ENCODE measurements around the gene LPA. TPM values are rescaled to one million over a fixed set of nuclear protein-coding genes. Genes with fewer than 3 reads are reported as not detected.

The LPA gene
- total and polyA plus RNA-seq, 9 donors = 0.01 to 1.4 (median 0.43) TPM

DNA sequence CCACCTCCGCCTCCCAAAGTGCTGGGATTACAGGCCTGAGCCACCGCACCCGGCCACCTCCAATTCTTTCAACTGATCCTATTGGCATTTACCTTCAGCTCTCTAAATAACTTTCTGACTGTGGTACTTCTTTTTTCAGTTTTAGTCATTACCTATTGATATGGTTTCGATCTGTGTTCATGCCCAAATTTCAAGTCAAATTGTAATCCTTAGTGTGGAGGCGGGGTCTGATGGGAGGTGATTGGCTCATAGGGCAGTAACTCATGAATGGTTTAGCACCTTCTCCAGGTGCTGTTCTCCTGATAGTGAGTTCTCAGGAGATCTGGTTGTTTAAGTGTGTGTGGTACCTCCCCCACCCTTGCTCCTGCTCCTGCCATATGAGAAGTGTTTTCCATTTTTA, 140.9 kb downstream of the LPA start:
- H3K27ac ChIP-seq = no peak overlapping the region
- no peaks in the 10 kb centered on the region for H3K9me3 ChIP-seq
- H3K36me3 ChIP-seq = no peaks in the 10 kb centered on the region
- intact Hi-C loops (cut with DNase I) = no loop called here
- no peaks in the 10 kb centered on the region for H3K4me1 ChIP-seq (ENCODE audit: insufficient read depth)
- no peaks in the 10 kb centered on the region for H3K27me3 ChIP-seq
- no peak overlapping the region for H3K4me3 ChIP-seq
- 94 to 96% (median 94%) methylated on average over 5 of the region's 5 CpGs for WGBS, 3 donors
- DNase-seq = no peak
- no peak for TF ChIP-seq POLR2A (IDR thresholded peaks at IDR 0.05)
- TF ChIP-seq, protein P1, sequence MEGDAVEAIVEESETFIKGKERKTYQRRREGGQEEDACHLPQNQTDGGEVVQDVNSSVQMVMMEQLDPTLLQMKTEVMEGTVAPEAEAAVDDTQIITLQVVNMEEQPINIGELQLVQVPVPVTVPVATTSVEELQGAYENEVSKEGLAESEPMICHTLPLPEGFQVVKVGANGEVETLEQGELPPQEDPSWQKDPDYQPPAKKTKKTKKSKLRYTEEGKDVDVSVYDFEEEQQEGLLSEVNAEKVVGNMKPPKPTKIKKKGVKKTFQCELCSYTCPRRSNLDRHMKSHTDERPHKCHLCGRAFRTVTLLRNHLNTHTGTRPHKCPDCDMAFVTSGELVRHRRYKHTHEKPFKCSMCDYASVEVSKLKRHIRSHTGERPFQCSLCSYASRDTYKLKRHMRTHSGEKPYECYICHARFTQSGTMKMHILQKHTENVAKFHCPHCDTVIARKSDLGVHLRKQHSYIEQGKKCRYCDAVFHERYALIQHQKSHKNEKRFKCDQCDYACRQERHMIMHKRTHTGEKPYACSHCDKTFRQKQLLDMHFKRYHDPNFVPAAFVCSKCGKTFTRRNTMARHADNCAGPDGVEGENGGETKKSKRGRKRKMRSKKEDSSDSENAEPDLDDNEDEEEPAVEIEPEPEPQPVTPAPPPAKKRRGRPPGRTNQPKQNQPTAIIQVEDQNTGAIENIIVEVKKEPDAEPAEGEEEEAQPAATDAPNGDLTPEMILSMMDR (IDR thresholded peaks at IDR 0.05) = no peak
- TF ChIP-seq EP300 (IDR thresholded peaks at IDR 0.05) = no peak

DNA sequence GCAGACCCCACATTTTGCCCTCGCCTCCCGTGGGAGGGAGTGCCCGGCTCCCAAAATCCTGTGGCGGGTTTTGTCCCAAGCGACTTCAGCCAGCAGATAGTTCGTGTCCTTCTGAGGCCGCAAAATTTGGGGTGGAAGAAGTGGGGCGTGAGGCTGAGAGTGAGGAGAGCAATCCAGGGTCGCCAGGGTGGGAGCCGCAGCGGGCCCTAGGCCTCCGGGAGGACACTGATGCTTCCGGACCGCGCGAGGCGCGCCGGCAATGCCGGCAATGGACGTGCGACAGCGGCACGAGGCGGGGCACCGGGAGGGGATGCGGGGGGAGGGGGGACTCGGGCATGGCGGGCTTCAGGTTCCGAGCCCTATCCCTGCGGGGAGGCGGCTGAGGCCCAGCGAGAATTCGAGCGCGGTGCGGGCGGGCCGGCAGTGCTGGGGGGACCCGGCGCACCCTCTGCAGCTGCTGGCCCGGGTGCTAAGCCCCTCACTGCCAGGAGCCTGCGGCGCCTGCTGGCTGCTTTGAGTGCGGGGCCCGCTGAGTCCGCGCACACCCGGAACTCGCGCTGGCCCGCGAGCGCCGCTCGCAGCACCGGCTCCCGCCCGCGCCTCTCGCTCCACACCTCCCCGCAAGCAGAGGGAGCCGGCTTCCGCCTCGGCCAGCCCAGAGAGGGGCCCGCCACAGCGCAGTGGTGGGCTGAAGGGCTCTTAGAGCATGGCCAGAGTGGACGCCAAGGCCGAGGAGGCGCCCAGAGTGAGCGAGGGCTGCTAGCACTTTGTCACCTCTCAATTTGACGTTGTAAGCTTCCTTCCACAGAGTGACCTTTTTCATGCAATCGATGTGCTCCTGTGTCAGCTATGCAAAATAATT, 143.8 kb downstream of the LPA start:
- 0 to 1% (median 0%) methylated on average over 56 to 73 of the region's 73 CpGs for WGBS, 3 donors
- H3K27me3 ChIP-seq = no peaks in the 10 kb centered on the region
- H3K36me3 ChIP-seq = no peaks in the 10 kb centered on the region
- TF ChIP-seq, protein P1 (IDR thresholded peaks at IDR 0.05) = peak in 2 of 3 donors; percentile 88 to 90
- no peak for TF ChIP-seq POLR2A (IDR thresholded peaks at IDR 0.05)
- peak; percentile 72 to 88 (median 82) for DNase-seq
- H3K4me1 ChIP-seq (ENCODE audit: insufficient read depth) = no peaks in the 10 kb centered on the region
- H3K4me3 ChIP-seq = peak overlapping the region; percentile 63
- intact Hi-C loops (cut with DNase I) = no loop called here
- H3K27ac ChIP-seq = peak overlapping the region; percentile 64 to 73
- H3K9me3 ChIP-seq = no peaks in the 10 kb centered on the region

DNA sequence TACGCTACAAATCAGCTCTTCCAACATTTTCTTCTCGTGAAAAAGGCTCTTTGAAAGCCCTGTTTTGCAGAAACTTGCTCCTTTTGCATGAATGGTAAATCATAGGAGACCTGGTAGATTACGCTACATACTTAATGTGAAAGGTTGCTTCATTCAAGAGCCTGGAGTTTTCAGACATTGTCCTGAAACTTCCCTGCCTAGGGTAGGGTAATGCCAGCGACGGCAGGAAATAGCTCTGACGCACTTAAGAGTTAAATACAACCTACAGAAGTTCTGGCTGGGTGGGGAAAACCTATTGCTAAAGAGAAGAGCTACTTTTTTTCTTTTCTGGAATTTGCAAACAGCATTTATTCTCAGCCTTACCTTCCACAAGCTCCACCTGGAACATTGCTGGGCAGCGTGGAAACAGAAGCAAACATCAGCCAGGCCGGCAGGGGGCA, 144.5 kb downstream of the LPA start:
- 15 to 24% (median 16%) methylated on average over 8 of the region's 8 CpGs for WGBS, 3 donors
- no peaks in the 10 kb centered on the region for H3K4me1 ChIP-seq (ENCODE audit: insufficient read depth)
- intact Hi-C loops (cut with DNase I) = loop anchor here in 1 of 4 donors (10.0 kb wide), 1 partner anchor 855 kb away; no protein-coding TSS in a partner anchor
- peak overlapping the region in 1 of 2 donors; percentile 73 for H3K27ac ChIP-seq
- DNase-seq = no peak
- no peaks in the 10 kb centered on the region for H3K36me3 ChIP-seq
- H3K27me3 ChIP-seq = no peaks in the 10 kb centered on the region
- TF ChIP-seq EP300 (IDR thresholded peaks at IDR 0.05) = no peak
- TF ChIP-seq, protein P1 (IDR thresholded peaks at IDR 0.05) = peak in 1 of 3 donors; percentile 80
- no peak for TF ChIP-seq POLR2A (IDR thresholded peaks at IDR 0.05)
- H3K9me3 ChIP-seq = no peaks in the 10 kb centered on the region
- peak overlapping the region; percentile 63 for H3K4me3 ChIP-seq

DNA sequence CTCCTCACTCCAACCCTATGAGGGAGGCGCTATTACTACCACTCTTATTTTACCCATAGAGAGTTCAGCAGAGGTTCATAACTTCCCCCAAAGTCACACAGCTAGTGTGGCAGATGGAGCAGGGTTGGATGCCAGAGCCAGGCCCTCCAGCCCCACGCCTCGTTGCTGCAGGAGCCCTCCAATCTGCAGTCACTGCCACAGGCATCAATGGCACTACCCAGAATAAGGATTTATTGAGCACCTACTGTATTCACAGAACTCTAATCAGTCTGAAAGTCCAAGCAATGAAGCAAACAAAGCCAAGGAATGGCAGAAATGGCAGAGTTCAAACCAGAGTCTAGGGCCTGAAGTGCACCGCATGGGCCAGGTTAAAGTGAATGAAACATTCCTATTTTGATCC, 144.9 kb downstream of the LPA start:
- Histone ChIP-seq H3K4me3 (no peak overlapping the region), H3K9me3 (no peaks in the 10 kb centered on the region), H3K36me3 (no peaks in the 10 kb centered on the region), H3K27ac (no peak overlapping the region), H3K4me1 (ENCODE audit: insufficient read depth) (no peaks in the 10 kb centered on the region), H3K27me3 (no peaks in the 10 kb centered on the region)
- WGBS, 3 donors = 74 to 80% (median 78%) methylated on average over 4 of the region's 4 CpGs
- no peak for TF ChIP-seq EP300 (IDR thresholded peaks at IDR 0.05)
- TF ChIP-seq POLR2A (IDR thresholded peaks at IDR 0.05) = no peak
- TF ChIP-seq, protein P1 (IDR thresholded peaks at IDR 0.05) = no peak
- no peak for DNase-seq
- intact Hi-C loops (cut with DNase I) = loop anchor here in 1 of 4 donors (10.0 kb wide), 1 partner anchor 856 kb away; no protein-coding TSS in a partner anchor

All from ovary (tissue), 9 donors.